Neural progenitor cell (in vitro differentiated cells): ENCODE measurements around the gene ZNF598. TPM values are rescaled to one million over a fixed set of nuclear protein-coding genes. Genes with fewer than 3 reads are reported as not detected.

Experiments used
- DNase-seq: peaks from one replicate; pipeline ENCODE4 v3.0.0-alpha.2; 2016; ENCODE audit warnings: low spot score
- H2AFZ ChIP-seq: fragments of 200-600 bp; sonication (generic); replicated peaks from 2 replicates; pipeline ENCODE4 v1.6.1; 2016; ENCODE audit warnings: antibody characterized with exemption
- H3F3A ChIP-seq: fragments of 200-600 bp; sonication (generic); 2 replicates; pipeline ENCODE4 v1.6.1; 2016; ENCODE audit warnings: antibody characterized with exemption, low read depth
- H3K27ac ChIP-seq: fragments of 200-600 bp; sonication (generic); 2 replicates; pipeline ENCODE4 v1.5.1; 2016; ENCODE audit warnings: mild to moderate bottlenecking
- H3K27me3 ChIP-seq: fragments of 200-600 bp; sonication (generic); 2 replicates; pipeline ENCODE4 v1.6.1; 2016; ENCODE audit warnings: mild to moderate bottlenecking, moderate library complexity
- H3K36me3 ChIP-seq: fragments of 200-600 bp; sonication (generic); 2 replicates; pipeline ENCODE4 v1.5.1; 2016
- H3K4me1 ChIP-seq: fragments of 200-600 bp; sonication (generic); 2 replicates; pipeline ENCODE4 v1.6.1; 2016; ENCODE audit warnings: mixed run types
- H3K4me2 ChIP-seq: fragments of 200-600 bp; sonication (generic); 2 replicates; pipeline ENCODE4 v1.6.1; 2016
- H3K4me3 ChIP-seq: fragments of 200-600 bp; sonication (generic); 2 replicates; pipeline ENCODE4 v1.5.1; 2016
- H3K79me2 ChIP-seq: fragments of 200-600 bp; sonication (generic); 2 replicates; pipeline ENCODE4 v1.6.1; 2016; ENCODE audit warnings: low read depth
- H3K9ac ChIP-seq: fragments of 200-600 bp; sonication (generic); 2 replicates; pipeline ENCODE4 v1.6.1; 2016
- H3K9me3 ChIP-seq: fragments of 200-600 bp; sonication (generic); 2 replicates; pipeline ENCODE4 v1.5.1; 2016; ENCODE audit warnings: low read depth
- H4K20me1 ChIP-seq: fragments of 200-600 bp; sonication (generic); 2 replicates; pipeline ENCODE4 v1.6.1; 2016; ENCODE audit warnings: low read depth
- H3K27ac Mint-ChIP-seq: 3 replicates; pipeline ENCODE4 v1.8.0; 2021; ENCODE audit warnings: mixed read lengths
- H3K27me3 Mint-ChIP-seq: 2 replicates; pipeline ENCODE4 v1.8.0; 2022; ENCODE audit warnings: low read depth, mild to moderate bottlenecking, inconsistent platforms, moderate library complexity, mixed read lengths; ENCODE audit not compliant: insufficient read depth
- H3K36me3 Mint-ChIP-seq: 3 replicates; pipeline ENCODE4 v1.8.0; 2021; ENCODE audit warnings: mixed read lengths
- H3K4me1 Mint-ChIP-seq: 3 replicates; pipeline ENCODE4 v1.8.0; 2021; ENCODE audit warnings: mixed read lengths
- H3K4me3 Mint-ChIP-seq: 3 replicates; pipeline ENCODE4 v1.8.0; 2021; ENCODE audit warnings: mild to moderate bottlenecking, moderate library complexity, mixed read lengths
- H3K9me3 Mint-ChIP-seq: 3 replicates; pipeline ENCODE4 v1.8.0; 2020; ENCODE audit warnings: mixed read lengths
- EZH2 ChIP-seq: fragments of 200-600 bp; sonication (generic); IDR thresholded peaks from 2 replicates; pipeline ENCODE4 v1.6.1; 2017; ENCODE audit warnings: antibody characterized with exemption, mild to moderate bottlenecking, moderate library complexity
- EZH2phosphoT487 ChIP-seq: fragments of 200-600 bp; sonication (generic); IDR thresholded peaks from 2 replicates; pipeline ENCODE4 v1.6.1; 2017; ENCODE audit warnings: antibody characterized with exemption
- total RNA-seq: library from RNA; depleted of rRNA; stranded (reverse); fragments of >200 nt; gene quantifications from 2 replicates; pipeline ENCODE4 v1.2.3, GENCODE V29; 2015; ENCODE audit warnings: low replicate concordance
- TF ChIP-seq, protein P1 (sequence below): fragments of 200-600 bp; sonication (generic); IDR thresholded peaks from 2 replicates; pipeline ENCODE4 v1.5.1; 2017; ENCODE audit warnings: antibody characterized with exemption, mild to moderate bottlenecking

Gene ZNF598
- total RNA-seq, 1 donor from 2014 or later = 12.7 TPM

DNA sequence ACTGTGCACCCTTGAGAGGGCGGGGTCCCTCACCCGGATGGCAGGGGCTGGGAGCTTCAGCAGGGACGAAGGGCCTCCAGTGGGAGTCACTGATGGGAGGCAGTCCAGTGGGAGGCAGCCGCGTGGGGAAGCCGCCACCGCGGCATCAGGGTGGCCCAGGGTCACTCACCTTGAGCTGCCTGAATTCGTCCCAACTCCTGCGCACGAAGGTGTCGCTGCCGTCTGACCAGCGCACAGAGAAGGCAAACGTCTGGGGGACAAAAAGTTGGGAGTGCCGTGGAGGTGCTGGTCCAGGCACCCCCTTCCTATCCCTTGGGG, 28.9 kb downstream of the ZNF598 start:
- Histone ChIP-seq H3K9me3 (no peaks in the 10 kb centered on the region), H3K4me2 (peak overlapping the region; percentile 77), H2AFZ (no peak overlapping the region), H3F3A (peaks cover 26% of the 10 kb centered on the region), H3K27ac (no peak overlapping the region), H3K4me1 (peaks cover 37% of the 10 kb centered on the region), H3K79me2 (peaks cover 14% of the 10 kb centered on the region), H4K20me1 (peaks cover 44% of the 10 kb centered on the region), H3K36me3 (no peaks in the 10 kb centered on the region), H3K9ac (no peak overlapping the region), H3K27me3 (peaks cover 56% of the 10 kb centered on the region), H3K4me3 (no peak overlapping the region)
- no peaks in the 10 kb centered on the region for H3K36me3 Mint-ChIP-seq
- no peak for DNase-seq
- H3K4me3 Mint-ChIP-seq = no peak overlapping the region
- H3K4me1 Mint-ChIP-seq = peaks cover 24% of the 10 kb centered on the region
- TF ChIP-seq, protein P1, sequence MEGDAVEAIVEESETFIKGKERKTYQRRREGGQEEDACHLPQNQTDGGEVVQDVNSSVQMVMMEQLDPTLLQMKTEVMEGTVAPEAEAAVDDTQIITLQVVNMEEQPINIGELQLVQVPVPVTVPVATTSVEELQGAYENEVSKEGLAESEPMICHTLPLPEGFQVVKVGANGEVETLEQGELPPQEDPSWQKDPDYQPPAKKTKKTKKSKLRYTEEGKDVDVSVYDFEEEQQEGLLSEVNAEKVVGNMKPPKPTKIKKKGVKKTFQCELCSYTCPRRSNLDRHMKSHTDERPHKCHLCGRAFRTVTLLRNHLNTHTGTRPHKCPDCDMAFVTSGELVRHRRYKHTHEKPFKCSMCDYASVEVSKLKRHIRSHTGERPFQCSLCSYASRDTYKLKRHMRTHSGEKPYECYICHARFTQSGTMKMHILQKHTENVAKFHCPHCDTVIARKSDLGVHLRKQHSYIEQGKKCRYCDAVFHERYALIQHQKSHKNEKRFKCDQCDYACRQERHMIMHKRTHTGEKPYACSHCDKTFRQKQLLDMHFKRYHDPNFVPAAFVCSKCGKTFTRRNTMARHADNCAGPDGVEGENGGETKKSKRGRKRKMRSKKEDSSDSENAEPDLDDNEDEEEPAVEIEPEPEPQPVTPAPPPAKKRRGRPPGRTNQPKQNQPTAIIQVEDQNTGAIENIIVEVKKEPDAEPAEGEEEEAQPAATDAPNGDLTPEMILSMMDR = no peak
- TF ChIP-seq EZH2phosphoT487 = no peak
- TF ChIP-seq EZH2 = no peak
- peaks cover 24% of the 10 kb centered on the region for H3K27me3 Mint-ChIP-seq
- no peak overlapping the region for H3K27ac Mint-ChIP-seq
- no peaks in the 10 kb centered on the region for H3K9me3 Mint-ChIP-seq

DNA sequence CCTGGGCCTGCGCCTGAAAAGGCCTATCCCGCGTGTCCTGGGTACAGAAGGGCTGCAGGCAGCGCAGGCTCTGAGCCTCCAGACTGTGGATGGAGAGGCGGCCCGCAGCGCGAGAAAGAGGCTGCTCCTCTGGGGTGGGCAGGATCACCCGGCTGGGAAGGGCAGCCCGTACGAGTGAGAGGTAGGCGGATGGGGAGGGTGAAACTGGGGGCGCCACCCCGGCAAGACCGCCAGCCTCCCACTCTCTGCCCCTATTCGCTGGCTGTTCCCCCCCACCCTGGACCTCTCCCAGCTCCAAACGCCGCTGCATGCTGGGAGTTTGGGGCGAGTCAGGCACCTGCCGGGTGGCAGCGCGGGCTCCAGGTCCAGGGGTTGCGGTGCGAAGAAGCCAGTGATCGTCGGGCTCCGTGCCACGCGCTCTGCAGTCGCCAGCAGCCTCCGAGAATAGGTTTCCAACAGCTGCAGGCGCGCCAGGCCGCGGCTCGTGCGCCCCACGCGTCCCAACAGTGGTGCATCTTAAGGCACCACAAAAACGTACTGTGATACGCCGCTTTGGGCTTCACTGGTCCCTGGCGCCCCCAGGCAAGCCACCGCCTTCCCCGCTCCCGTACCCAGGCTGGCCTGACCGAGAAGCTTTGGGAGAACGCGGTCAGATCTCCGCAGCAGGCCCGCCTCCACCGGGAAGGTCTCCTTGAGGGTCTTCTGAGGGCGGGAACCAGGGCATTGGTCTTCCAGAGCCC, 29.4 kb downstream of the ZNF598 start:
- Histone ChIP-seq H3K79me2 (peaks cover 10% of the 10 kb centered on the region), H2AFZ (no peak overlapping the region), H3K4me2 (peak overlapping the region; percentile 77), H4K20me1 (peaks cover 44% of the 10 kb centered on the region), H3K27ac (no peak overlapping the region), H3K4me3 (peak overlapping the region; percentile 25), H3F3A (peaks cover 26% of the 10 kb centered on the region), H3K9me3 (no peaks in the 10 kb centered on the region), H3K27me3 (peaks cover 56% of the 10 kb centered on the region), H3K4me1 (peaks cover 36% of the 10 kb centered on the region), H3K36me3 (no peaks in the 10 kb centered on the region), H3K9ac (no peak overlapping the region)
- no peak overlapping the region for H3K27ac Mint-ChIP-seq
- peaks cover 24% of the 10 kb centered on the region for H3K27me3 Mint-ChIP-seq
- H3K36me3 Mint-ChIP-seq = no peaks in the 10 kb centered on the region
- H3K9me3 Mint-ChIP-seq = no peaks in the 10 kb centered on the region
- H3K4me1 Mint-ChIP-seq = peaks cover 23% of the 10 kb centered on the region
- no peak overlapping the region for H3K4me3 Mint-ChIP-seq
- peak; percentile 49 for DNase-seq
- TF ChIP-seq EZH2phosphoT487 = peak; percentile 48
- peak; percentile 79 for TF ChIP-seq EZH2
- TF ChIP-seq, protein P1 = no peak

DNA sequence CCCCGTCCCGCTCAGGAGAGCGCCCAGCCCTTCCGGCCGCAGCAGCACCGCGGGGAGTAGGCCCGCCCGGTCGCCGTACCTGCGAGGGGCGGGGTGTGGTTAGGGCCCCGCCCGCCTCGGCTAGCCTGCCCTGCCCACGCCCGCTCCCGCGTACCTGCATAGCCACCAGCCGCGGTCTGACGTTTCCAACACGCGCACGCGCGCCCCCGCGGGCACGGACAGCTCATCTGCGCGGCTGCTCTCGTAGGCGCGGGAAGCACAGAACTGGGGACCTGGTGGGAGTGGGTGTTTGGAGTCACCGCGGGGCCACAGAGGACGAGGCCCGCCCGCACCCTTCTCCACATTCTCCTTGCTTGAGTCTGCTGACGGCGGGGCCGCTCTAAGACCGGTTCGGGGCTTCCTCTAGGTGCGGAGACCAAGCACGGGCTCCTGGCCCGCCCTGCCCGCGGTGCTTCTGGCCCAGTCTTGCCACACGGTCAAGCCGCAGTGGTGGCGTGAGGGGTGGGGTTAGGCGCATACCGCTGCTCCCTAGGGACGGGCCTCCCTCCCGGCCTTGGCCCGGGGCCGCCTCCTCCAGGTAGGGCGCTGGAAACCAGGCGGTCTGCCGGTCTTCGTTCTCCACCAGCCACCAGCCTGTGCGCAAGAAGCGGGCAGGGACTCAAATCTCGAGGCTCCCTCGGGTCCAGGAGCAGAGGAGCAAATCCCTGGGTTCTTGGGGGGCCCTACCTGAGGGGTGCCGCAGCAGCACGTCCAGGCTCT, 30.2 kb downstream of the ZNF598 start:
- DNase-seq = peak; percentile 52
- Histone ChIP-seq H3K9ac (no peak overlapping the region), H3K9me3 (no peaks in the 10 kb centered on the region), H3K4me1 (peaks cover 30% of the 10 kb centered on the region), H2AFZ (no peak overlapping the region), H3K36me3 (no peaks in the 10 kb centered on the region), H3K4me2 (peak overlapping the region; percentile 77), H3K27ac (no peak overlapping the region), H3K4me3 (peak overlapping the region; percentile 25), H3K27me3 (peaks cover 56% of the 10 kb centered on the region), H4K20me1 (peaks cover 44% of the 10 kb centered on the region), H3F3A (peaks cover 26% of the 10 kb centered on the region), H3K79me2 (peaks cover 3% of the 10 kb centered on the region)
- Mint-ChIP-seq H3K36me3 (peaks cover 3% of the 10 kb centered on the region), H3K9me3 (no peaks in the 10 kb centered on the region), H3K4me3 (no peak overlapping the region), H3K4me1 (peaks cover 16% of the 10 kb centered on the region), H3K27ac (no peak overlapping the region), H3K27me3 (peaks cover 24% of the 10 kb centered on the region)
- TF ChIP-seq, protein P1 = no peak
- TF ChIP-seq EZH2phosphoT487 (peak; percentile 83), EZH2 (peak; percentile 86)
